Measurements from ENCODE around the gene P3H1.

DNA sequence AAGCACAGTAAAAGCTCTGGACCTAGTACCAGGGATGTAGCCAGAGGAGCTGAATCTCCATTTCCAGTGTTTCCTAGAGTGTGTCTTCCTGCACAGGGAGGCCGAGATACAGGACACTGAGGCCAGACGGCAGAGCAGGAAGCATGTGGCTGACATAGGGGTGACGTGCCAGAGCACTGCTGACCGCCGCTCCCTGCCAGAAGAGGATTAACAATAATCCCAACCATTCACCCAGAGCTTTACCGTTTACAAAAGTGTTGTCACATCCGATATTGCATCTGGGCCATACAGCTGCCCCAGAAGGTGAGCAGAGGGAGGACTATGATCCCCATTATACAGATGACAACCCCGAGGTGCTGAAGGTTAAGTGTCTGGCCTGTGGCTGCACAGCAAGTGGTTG lies 21.0 kb downstream of the P3H1 start:
- TF ChIP-seq, protein P1, sequence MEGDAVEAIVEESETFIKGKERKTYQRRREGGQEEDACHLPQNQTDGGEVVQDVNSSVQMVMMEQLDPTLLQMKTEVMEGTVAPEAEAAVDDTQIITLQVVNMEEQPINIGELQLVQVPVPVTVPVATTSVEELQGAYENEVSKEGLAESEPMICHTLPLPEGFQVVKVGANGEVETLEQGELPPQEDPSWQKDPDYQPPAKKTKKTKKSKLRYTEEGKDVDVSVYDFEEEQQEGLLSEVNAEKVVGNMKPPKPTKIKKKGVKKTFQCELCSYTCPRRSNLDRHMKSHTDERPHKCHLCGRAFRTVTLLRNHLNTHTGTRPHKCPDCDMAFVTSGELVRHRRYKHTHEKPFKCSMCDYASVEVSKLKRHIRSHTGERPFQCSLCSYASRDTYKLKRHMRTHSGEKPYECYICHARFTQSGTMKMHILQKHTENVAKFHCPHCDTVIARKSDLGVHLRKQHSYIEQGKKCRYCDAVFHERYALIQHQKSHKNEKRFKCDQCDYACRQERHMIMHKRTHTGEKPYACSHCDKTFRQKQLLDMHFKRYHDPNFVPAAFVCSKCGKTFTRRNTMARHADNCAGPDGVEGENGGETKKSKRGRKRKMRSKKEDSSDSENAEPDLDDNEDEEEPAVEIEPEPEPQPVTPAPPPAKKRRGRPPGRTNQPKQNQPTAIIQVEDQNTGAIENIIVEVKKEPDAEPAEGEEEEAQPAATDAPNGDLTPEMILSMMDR (IDR thresholded peaks at IDR 0.05) = no peak
- no peak for TF ChIP-seq POLR2AphosphoS5 (IDR thresholded peaks at IDR 0.05)

Measured in prostate gland (tissue), 2 donors.